HG03432 (cell line): Measurements from ENCODE around the gene ZSWIM1.
A peak's percentile ranks its signal among the peaks of the same experiment; 100 is the strongest.

Source experiments
- ATAC-seq: cut with Tn5 transposase; IDR thresholded peaks from one replicate; pipeline ENCODE4 v1.9.1; 2021; ENCODE audit warnings: mild to moderate bottlenecking, moderate library complexity; ENCODE audit not compliant: unreplicated experiment

Gene ZSWIM1

DNA sequence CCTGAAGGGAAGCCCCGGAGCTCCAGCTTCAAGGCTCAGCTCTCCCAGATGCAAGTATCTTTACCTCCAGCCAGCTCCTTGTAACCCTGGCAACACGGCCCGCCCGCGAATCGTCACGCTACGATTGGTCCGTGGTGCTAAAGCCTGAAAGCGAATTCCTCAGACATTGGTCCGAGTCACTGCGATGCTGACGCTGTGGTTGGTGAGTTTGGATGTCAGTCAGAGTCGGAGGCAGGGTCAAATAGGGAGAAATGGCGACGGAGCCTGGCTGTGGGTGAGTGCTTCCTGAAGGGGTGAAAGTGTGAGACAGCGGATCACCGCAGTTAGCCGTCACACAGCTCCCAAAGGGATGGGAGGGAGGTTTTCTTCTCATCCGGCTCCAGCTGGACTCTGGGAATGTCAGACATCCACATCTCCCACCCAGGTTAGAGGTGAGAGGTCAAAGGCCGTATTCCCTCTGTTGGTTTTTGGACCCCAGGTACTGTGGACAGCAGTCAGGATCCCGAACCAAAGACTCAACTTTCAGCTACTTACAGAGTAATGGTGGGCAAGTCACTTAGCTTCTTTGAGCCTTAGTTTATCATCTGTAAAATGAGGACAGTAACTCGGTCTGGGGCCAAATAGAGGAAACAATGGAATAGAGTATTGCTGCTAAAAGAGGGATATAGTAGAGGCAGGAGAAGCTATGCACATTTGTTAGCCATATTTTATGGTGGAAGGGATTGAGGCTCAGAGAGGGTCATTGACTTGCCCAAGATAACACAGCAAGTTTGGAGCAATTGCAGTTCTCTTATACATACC lies at the start of gene ZSWIM1:
TSS of gene ZSWIM1 (plus strand) at position 240 of the 801 bp plus-strand sequence. CDS start 1,366 bp downstream, outside the sequence.
- ATAC-seq: peak; percentile 92

DNA sequence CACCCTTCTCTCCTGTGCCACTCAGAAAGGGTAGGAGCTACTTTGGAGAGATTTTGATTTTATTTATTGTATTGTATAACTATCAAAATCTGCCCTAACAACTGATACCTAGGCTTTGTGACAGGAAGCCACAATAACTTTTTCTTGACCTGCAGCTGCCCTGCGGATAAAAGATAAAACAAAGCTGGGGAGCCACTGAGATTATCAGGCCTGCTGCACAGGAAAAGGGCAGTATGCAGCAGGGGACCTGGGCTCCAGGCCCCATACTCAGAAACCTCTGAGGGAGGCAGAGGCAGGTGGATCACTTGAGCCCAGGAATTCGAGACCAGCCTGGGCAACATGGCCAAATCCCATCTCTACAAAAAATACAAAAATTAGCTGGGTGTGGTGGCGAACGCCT lies 48.4 kb upstream of the ZSWIM1 start:
- ATAC-seq: no peak

DNA sequence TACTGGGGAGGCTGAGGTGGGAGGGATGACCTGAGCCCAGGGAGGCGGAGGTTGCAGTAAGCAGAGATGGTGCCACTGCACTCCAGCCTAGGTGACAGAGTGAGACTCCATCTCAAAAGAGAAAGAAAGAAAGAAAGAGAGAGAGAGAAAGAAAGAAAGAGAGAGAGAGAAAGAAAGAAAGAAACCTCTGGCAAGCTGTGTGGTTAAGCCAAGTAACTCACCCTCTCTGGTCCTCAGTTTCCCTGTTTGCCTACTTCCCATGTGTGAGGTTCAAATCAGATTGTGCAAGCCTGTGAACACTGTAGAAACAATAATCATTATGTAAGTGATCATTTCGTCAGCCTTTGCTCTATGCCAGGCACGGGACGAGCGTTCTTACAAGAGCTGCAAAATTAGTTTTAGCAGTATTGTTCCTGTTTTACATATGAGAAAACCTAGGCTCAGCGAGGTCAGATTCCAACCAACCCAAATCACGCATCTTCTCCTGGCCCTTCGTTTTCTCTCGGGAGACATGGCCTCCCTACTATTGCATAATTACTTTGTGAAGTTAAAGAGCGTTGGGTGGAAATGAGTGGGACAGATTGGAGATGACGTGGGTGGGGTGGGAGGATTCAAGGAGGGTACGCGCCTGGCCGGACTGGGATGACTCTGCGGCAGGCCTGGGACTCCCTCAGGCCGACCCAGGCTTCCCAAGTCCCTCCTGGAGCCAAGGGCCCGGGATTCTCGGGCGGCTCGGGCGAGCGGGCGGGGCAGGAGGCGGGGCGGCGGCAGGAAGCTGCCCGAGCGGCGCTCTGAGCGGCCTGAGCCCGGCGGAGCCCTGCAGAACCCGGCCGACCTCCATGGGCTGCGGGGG lies 47.8 kb upstream of the ZSWIM1 start, which contains the start of gene SNX21:
TSS of gene SNX21 (plus strand) at position 770 of the 853 bp plus-strand sequence. CDS start 121 bp downstream, outside the sequence.
- peak; percentile 49 for ATAC-seq

DNA sequence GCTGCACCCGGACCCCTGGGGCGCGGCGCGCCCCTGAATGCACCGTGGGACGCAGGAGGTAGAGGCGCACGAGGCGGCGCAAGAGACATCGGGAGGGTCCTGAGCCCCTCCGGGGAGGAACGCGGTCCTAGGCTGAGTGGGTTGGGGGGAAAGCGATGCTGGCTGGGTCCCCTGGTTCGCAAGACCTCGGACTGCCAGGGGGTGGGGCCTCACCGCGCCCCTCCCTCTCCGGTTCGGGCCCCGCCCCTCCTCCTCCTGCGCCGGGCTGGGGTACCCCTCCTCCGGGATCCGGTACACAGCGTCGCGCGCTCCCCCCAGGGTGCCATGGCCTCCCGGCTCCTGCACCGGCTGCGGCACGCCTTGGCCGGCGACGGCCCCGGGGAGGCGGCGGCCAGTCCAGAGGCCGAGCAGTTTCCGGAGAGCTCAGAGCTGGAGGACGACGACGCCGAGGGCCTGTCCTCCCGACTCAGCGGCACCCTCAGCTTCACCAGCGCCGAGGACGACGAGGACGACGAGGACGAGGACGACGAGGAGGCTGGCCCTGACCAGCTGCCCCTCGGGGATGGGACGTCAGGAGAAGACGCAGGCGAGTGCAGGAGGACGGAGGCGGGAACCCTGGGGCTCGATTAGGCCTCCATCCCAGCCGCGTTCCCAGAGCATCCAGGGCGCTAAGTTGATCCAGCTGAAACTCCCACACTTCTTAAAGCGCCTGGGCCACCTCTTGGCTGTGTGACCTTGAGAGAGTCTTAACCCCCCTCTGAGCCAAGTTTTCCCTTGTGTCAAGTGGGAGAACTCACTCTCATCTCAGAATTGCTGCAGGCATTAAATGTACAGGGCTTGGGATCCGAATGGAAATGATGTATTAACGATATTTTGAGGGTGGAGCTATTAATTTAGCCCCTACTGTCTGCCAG lies 46.9 kb upstream of the ZSWIM1 start:
- peak; percentile 63 for ATAC-seq

DNA sequence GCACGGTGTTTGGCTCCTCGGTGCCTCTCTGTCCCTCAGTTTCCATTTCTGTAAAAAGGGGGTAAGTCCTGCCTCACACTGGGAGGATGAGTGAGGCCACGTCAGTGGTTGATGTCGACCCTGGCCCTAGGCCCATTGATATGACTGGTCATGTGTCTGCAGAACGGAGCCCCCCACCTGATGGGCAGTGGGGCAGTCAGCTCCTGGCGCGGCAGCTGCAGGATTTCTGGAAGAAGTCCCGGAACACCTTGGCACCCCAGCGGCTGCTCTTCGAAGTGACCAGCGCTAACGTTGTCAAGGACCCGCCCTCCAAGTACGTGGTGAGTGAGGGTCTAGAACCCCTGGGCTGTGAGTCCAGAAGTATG lies 46.2 kb upstream of the ZSWIM1 start:
- no peak for ATAC-seq

DNA sequence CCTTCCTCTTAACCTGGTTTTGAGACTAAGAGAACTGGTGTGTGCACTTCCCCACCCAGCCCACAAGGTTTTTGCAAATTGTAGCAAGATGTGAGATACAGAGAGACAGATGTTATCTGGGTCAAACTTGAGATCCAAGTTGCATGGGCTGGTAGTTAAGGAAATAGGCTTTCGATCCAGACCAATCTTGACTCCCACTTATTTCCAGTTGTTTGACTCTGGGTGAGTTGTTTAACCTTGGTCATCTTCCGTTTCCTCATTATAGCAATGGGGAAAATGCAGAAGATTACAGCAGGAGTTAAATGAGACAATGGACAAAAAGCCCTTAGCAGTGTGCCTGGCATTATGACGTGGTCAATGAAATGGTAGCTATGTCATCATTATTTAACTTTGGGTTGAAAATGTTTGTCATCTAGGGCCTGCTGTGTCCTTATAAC lies 45.7 kb upstream of the ZSWIM1 start:
- ATAC-seq: no peak

DNA sequence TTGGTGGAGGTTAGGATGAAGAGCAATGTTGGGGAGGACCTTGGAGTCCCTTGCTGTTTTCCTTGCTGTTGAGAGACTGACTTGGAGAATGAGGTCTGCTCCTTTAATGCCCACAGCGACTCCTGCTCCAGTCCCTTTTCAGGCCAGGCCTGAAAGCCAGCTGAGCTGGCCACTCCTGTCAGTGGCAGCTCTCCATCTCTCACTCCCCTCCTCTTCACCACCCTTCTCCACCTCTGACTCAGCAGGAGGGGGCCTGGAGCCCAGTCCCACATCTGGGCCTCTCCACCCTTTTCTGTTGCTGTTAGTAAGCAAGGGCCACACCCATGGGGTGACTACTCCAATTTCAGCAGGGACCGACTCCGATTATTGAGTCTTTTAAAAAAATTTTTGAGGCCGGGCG lies 45.2 kb upstream of the ZSWIM1 start:
- ATAC-seq: no peak

DNA sequence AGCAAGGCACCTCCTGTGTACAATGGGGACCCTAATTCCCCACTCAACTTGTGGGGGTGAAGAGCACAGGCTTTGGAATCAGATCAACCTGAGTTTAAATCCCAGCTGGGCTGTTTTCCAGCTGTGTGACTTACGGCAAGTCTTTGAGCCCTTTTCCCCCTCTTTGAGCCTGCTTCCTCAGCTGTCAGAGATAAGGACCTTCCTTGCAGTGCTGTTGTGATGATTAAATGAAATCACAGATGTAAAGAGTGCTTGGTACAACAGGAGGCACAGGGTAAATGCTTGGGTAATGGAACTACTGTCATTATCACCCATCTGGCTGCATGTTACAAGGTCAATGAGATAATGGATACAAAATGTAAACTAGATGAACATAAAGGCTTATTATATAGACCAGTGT lies 44.2 kb upstream of the ZSWIM1 start:
- ATAC-seq: no peak

DNA sequence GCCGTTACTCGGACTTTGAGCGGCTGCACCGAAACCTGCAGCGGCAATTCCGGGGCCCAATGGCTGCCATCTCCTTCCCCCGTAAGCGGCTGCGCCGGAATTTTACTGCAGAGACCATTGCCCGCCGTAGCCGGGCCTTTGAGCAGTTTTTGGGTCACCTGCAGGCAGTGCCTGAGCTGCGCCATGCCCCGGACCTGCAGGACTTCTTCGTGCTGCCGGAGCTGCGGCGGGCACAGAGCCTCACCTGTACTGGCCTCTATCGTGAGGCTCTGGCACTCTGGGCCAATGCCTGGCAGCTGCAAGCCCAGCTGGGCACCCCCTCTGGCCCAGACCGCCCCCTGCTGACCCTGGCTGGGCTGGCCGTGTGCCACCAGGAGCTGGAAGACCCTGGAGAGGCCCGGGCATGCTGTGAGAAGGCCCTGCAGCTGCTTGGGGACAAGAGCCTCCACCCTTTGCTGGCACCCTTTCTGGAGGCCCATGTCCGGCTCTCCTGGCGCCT lies 40.3 kb upstream of the ZSWIM1 start:
- ATAC-seq: no peak

DNA sequence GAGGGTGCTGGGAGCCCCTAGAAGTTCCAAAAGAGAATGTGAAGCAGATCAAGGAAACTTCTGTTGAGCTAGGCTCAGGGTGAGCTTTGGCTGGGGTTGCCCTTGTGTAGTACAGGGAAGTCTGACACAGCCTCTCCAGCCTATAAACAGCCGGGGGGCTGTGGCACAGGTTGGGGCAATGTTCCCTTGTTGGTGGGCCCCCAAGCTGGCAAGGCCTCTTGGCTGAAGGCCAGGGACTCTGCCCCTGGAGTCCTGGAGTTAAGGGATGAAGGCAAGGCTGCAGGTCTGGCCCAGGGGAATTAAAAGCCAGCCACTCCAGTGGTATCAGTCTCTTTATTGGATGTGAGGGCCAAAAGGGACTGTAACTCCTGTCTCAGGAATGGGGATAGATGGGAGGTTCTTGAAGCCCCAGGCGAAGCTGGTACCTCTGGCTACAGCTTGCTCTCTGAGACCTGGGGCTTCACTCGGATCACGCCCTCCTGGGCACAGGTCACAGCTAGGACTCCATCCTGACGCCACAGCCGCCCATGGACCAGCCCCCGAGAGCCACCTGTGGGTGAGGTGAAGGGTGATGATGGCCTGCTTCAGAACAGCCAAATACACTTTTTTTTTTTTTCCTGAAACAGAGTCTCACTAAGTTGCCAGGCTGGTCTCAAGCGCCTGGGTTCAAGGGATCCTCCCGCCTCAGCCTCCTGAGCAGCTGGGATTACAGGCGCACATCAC lies 39.5 kb upstream of the ZSWIM1 start:
- no peak for ATAC-seq

DNA sequence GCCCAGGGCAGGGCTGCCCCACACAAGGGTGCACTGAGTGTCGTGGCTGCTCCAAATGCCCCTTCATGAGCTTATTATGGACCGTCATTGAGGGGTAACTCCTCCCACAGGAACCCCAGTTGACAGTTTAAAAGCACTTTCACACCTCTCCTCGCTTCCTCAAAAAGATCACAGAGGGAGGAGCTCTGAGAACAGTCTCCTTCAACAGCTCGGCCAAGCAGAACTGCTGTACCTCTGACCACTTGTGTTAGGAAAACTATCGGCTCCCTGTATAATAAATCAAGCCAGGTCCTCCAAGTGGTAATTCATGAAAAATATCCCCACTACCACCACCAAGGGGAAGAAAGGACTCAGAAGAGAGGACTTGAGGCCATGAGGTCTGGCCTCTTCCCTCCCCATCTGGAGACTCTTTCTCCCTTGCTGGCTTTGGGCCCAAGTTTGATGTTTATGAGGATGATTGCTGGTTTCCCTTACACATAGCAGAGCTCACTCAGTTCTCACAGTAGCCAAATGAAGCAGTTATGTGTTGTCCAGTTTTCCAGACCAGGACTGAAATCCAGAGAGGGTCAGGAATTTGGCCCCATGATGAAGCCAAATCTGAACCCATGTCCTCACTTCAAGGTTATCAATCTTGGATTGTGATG lies 38.7 kb upstream of the ZSWIM1 start:
- ATAC-seq: no peak

DNA sequence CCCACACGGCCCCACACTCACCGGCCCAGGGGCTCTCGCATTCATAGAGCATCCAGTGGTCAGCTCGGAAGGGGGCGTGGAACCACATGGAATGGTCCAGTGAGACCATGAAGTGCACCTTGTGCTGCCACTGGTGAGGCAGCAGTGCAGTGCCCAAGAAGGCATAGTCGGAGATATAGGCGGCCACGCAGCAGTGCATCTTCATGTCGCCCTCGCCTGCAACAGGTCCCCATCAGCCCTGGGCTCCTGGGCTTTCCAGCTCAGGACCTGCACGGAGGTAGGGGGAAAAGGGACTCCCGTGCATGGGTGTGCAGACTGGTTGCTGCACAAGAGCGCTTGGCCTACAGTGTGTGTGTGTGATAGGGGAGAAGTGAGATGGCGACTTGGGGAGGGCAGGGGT lies 37.5 kb upstream of the ZSWIM1 start:
- ATAC-seq: no peak

DNA sequence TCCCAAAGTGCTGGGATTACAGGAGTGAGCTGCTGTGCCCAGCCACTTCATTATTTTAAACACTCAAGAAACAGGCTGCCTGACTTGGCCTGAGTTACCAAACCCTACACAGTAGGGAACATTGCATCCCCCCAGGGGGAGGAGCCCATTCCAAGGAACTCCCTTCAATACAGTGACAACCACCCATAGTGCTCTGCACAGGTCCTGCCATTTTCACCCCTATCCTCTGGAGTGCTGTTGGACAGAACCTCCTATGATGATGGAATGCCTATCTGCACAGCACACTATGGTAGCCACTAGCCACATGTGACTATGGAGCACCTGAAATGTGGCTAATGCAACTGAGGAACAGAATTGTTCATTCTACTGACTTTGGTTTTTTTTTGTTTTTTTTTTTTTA lies 35.6 kb upstream of the ZSWIM1 start:
- no peak for ATAC-seq

DNA sequence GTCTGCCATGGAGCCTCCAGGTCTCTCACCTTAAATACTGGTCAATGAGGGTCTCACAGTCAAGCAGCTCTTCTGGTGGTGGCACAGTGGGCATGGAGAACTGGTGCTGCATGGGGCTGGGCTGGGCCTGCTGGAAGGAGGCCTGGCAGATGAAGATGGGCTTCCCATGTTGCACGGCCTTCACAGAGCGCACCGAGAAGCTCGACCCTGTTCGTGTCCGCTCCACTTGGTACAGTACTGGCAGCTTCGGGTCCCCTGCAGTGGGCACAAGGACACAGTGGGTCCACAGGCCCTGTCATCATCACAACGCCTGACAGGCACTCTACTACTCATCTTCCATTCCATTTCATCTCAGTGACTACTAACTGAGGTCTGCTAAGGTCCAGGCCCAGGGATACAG lies 32.6 kb upstream of the ZSWIM1 start:
- no peak for ATAC-seq

DNA sequence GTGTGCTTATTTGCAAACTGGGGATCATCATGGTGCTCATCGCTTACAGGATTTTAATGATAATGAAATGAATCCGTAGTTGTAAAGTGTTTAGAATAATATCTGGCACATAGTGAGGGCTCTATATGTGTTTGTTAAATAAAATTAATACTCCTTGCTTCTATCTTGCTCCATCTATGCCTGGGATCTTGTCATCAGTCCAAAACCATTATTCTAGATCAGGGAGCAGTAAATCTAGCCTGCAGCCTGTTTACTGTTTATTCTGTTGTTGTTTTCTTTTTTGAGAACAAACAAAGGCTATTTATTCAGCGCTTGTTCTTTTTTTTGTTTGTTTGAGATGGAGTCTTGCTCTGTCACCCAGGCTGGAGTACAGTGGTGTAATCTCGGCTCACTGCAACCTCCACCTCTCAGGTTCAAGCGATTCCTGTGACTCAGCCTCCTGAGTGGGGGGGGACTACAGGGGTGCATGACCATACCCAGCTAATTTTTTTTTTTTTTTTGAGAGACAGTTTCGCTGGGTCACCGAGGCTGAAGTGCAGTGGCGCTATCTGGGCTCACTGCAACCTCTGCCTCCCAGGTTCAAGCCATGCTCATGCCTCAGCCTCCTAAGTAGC lies 32.0 kb upstream of the ZSWIM1 start:
- no peak for ATAC-seq

DNA sequence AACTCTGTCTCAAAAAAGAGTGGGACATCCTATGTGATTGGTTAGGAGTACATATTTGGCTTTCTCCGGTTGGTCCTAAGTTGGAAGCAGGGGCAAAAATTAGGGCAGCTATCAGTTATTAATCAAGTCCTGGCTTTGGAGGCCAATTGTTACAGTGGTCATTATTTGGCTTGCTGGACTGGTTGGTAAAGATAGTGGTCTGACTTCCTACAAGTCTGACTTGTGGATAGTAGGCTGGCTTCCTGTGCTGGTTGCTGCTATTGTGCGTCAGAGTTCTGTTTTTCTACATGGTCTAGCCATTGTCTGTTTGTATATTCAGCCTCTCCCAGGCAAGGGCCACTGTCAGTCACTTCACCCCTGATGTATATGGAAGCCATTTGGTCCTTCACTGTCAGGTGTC lies 30.8 kb upstream of the ZSWIM1 start:
- ATAC-seq: no peak

DNA sequence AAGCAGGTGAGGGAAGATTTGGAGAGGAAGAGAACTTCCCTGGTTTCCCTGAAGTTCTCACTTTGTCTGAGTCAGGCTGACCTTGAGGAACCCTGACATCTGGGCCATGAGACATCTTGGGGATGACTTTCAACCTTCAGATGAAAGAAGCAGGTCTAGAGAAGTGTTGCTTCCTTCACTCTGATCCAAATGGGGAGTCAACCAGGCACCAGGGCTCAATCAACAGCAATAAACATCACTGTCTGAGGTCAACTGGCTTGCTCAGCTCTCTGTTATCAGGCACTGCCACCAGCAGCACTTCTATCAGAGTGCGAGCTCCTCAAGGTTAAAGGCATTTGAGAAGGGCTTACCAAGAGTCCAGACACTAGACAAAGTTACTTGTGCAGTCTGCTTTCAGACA lies 30.1 kb upstream of the ZSWIM1 start:
- no peak for ATAC-seq

DNA sequence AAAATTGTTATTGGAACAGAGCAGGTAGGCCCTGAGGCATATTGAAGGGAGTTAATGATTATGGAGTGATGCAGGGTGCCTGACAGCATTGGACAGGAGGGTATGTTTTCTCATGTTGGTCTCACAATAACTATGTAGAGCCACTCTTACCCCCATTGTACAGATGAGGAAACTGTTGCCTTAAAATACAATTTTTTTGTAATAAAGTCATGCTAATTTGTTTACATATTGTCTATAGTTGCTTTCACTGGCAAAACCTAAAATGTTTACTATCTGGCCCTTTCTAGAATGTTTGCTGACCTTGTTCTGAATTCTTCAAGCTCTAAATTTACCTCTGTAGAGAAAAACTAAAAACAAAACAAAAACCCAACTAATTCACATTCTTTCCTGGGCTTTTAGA lies 29.5 kb upstream of the ZSWIM1 start:
- no peak for ATAC-seq

DNA sequence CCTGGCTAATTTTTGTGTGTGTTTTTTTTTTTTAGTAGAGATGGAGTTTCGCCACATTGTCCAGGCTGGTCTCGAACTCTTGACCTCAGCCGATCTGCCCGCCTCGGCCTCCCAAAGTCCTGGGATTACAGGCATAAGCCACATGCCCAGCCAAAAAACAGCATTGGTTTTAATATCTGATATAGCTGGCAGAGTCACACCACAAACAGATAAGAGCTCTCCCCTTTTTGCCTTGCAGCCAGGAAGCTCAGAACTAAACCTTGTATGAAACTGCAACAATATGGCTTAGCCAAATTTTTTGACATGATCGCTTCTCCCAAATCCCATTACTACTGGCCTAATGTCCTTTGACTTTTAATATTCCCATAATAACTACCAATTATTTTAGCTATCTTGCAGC lies 28.7 kb upstream of the ZSWIM1 start:
- ATAC-seq: no peak
